ENCODE measurements around the gene OPTC. TPM values are rescaled to one million over a fixed set of nuclear protein-coding genes. Genes with fewer than 3 reads are reported as not detected.

OPTC gene
- total RNA-seq, 1 donor from 2014 or later: not detected

GRCh38 chr1:203455706-203456105 lies 38.2 kb upstream of the OPTC start:
- Mint-ChIP-seq H3K9me3 (no peaks in the 10 kb centered on the region), H3K4me3 (no peak overlapping the region), H3K36me3 (no peaks in the 10 kb centered on the region), H3K4me1 (ENCODE audit: unreplicated experiment) (peaks cover 32% of the 10 kb centered on the region), H3K27me3 (peaks cover 19% of the 10 kb centered on the region), H3K27ac (no peak overlapping the region)
- no peak for TF ChIP-seq CTCF (conservative IDR thresholded peaks at IDR 0.05)
- no peak for DNase-seq (ENCODE audit: extremely low spot score, unreplicated experiment)

GRCh38 chr1:203456577-203456976 lies 37.4 kb upstream of the OPTC start:
- peaks cover 27% of the 10 kb centered on the region for H3K4me1 Mint-ChIP-seq (ENCODE audit: unreplicated experiment)
- DNase-seq (ENCODE audit: extremely low spot score, unreplicated experiment): no peak
- H3K27me3 Mint-ChIP-seq: peaks cover 16% of the 10 kb centered on the region
- H3K27ac Mint-ChIP-seq: no peak overlapping the region
- no peaks in the 10 kb centered on the region for H3K9me3 Mint-ChIP-seq
- no peak overlapping the region for H3K4me3 Mint-ChIP-seq
- no peaks in the 10 kb centered on the region for H3K36me3 Mint-ChIP-seq
- TF ChIP-seq CTCF (conservative IDR thresholded peaks at IDR 0.05): no peak

- Mint-ChIP-seq H3K36me3 (no peaks in the 10 kb centered on the region), H3K9me3 (no peaks in the 10 kb centered on the region)
Measured at GRCh38 chr1:203458078-203458477, 35.9 kb upstream of the OPTC start.

GRCh38 chr1:203459671-203460201 lies 34.2 kb upstream of the OPTC start:
- Mint-ChIP-seq H3K27ac (no peak overlapping the region), H3K4me1 (ENCODE audit: unreplicated experiment) (peaks cover 32% of the 10 kb centered on the region), H3K36me3 (no peaks in the 10 kb centered on the region), H3K27me3 (peaks cover 22% of the 10 kb centered on the region), H3K9me3 (no peaks in the 10 kb centered on the region), H3K4me3 (no peak overlapping the region)
- DNase-seq (ENCODE audit: extremely low spot score, unreplicated experiment): no peak
- TF ChIP-seq CTCF (conservative IDR thresholded peaks at IDR 0.05): no peak

More at GRCh38 chr1:203458078-203458477, 35.9 kb upstream of the OPTC start:
- DNase-seq (ENCODE audit: extremely low spot score, unreplicated experiment): no peak
- Mint-ChIP-seq H3K27me3 (peaks cover 14% of the 10 kb centered on the region), H3K4me3 (no peak overlapping the region), H3K4me1 (ENCODE audit: unreplicated experiment) (peaks cover 23% of the 10 kb centered on the region), H3K27ac (no peak overlapping the region)
- no peak for TF ChIP-seq CTCF (conservative IDR thresholded peaks at IDR 0.05)

- H3K27me3 Mint-ChIP-seq: peaks cover 17% of the 10 kb centered on the region
- no peak overlapping the region for H3K4me3 Mint-ChIP-seq
- DNase-seq (ENCODE audit: extremely low spot score, unreplicated experiment): no peak
- H3K36me3 Mint-ChIP-seq: no peaks in the 10 kb centered on the region
- no peak overlapping the region for H3K27ac Mint-ChIP-seq
- no peak for TF ChIP-seq CTCF (conservative IDR thresholded peaks at IDR 0.05)
- peaks cover 31% of the 10 kb centered on the region for H3K4me1 Mint-ChIP-seq (ENCODE audit: unreplicated experiment)
- no peaks in the 10 kb centered on the region for H3K9me3 Mint-ChIP-seq
Measured at GRCh38 chr1:203461717-203462116, 32.2 kb upstream of the OPTC start.

- H3K36me3 Mint-ChIP-seq: no peaks in the 10 kb centered on the region
- peaks cover 30% of the 10 kb centered on the region for H3K4me1 Mint-ChIP-seq (ENCODE audit: unreplicated experiment)
- no peak overlapping the region for H3K4me3 Mint-ChIP-seq
- no peaks in the 10 kb centered on the region for H3K9me3 Mint-ChIP-seq
- no peak for TF ChIP-seq CTCF (conservative IDR thresholded peaks at IDR 0.05)
- DNase-seq (ENCODE audit: extremely low spot score, unreplicated experiment): no peak
- H3K27ac Mint-ChIP-seq: no peak overlapping the region
- peaks cover 17% of the 10 kb centered on the region for H3K27me3 Mint-ChIP-seq
Measured at GRCh38 chr1:203462143-203462542, 31.8 kb upstream of the OPTC start.
